Stimulated activated CD4-positive, alpha-beta T cell treated with anti-CD3 and anti-CD28 coated beads, Interleukin-1b, Interleukin-23, amount 100 ng/mL, for 24 hours (primary cell): ENCODE measurements around the gene CCDC86.

Experiments used
- DNase-seq, 4 experiments: peaks; one replicate each; pipeline ENCODE4 v3.0.0-alpha.2; 2020; ENCODE audit warnings: low read depth in 4 of 4, low spot score in 1 of 4

CCDC86 gene

GRCh38 chr11:60867871-60868681 lies 26.2 kb downstream of the CCDC86 start:
- DNase-seq: no peak

DNA sequence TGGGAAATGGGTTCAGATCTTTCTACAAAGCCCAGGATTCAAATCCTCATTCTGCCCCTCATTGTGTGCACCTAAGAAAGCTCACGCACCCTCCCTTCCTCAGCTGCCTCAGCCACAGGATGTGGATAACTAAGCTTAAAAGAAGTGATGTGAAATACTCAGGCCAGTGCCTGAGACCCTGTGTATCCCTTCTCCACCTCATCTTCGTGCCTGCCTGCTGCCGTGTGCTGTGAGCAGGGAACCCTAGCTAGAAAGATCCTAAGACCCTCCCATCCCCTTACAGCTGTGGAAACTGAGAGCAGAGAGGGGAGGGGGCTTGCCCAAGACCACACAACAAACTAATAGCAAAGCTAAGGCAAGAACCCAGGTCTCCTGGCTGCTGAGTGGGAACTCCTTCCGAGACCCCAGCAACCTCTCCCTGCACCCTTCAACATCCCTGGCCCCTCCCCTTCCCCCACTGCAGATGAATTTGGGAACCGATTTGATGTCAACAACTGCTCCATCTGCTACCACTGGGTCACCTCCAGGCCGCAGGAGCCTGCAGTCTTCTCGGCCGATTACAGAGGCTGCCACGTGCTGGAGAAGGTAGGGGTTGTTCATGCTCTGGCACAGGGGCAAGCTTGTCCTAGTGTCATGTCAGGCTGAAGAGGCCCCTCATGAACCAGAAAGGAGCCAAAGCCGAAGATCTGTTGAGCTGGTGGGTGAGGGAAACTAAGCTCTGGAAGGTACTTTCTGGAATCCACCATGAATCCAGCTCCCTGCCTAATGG lies 27.0 kb downstream of the CCDC86 start:
- no peak for DNase-seq

DNA sequence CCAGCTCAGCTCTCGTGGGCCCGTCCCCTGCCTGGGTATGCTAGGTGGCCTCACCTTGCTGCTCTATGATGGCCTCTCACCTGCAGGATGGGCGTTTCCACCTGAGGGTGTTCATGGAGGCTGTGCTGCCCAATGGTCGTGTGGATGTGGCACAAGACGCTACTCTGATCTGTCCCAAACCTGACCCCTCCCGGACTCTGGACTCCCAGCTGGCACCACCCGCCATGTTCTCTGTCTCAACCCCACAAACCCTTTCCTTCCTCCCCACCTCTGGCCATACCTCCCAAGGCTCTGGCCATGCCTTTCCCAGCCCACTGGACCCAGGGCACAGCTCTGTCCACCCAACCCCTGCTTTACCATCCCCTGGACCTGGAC lies 27.5 kb downstream of the CCDC86 start:
- no peak for DNase-seq

GRCh38 chr11:60870276-60870675 lies 28.4 kb downstream of the CCDC86 start:
- no peak for DNase-seq

GRCh38 chr11:60870733-60871377 lies 28.9 kb downstream of the CCDC86 start:
- no peak for DNase-seq

DNA sequence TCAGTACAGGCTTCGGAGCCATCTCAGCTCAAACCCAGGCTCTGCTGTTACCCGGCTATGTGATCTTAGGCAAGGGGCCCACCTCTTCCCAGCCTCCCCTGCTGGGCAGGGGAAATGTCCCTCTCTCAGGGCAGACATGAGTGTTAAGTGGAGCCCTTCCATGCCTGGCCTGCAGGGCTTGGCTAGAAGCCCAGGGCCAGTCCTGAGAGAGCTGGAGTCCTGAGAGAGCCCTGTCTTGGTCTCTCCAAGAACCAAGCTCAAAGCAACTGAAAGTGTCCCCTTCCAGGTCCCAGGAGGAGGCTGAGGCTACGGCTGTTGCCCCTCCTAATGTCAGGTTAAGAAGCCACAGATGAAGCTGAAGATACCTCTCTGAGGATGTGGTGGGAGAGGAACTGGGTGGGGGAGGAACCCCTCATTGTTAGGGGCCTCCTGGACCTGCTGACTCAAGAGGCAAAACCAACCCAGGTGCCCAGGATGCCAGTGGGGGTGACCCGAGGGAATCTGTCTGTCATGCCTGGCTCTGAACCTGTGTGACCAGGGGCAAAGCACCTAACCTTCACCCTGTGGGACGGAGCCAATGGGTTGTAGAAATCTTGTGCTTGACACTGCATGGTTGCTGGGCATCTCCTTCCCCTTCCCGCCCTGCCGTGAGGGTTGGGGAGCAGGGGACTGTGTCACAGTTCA lies 29.6 kb downstream of the CCDC86 start:
- DNase-seq: no peak

DNA sequence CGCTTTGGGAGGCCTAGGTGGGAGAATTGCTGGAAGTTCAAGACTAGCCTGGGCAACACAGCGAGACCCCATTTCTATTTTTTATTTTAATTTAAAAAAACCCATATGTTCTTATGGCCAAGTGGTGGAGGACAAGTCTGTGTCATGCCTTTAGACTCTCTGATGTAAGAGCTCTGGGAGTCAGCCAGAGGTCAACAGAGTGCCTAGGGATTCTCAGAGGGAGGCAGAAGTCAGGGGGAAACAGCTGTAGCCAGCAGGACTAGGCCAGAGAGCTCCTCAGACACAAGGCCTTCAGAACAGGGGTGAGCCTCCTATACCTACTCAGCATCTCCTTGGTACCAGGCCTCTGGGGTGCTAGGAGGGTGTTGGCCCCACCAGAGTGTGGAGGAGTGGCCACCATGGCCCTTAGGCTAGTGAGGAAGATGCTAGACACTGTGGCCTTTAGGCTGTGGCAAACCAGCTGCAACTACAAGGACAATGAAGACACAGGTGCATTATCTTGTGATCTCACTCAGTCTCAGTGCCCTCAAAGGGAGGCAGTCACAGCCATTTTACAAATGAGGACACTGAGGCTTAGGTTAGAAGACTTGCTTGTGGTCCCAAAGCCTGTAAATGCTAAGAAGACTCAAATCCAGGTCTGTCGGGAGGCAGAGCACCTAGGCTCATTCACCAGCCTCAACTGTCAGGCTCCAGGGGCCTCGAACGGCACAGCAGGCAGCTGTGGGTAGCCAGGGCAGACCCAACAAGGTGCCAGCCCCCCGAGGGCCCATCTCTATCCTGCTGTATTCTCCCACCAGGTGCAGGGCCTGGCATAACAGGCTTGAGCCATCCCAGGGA lies 30.4 kb downstream of the CCDC86 start:
- no peak for DNase-seq

- DNase-seq: no peak
These were observed 31.1 kb downstream of the CCDC86 start for GRCh38 chr11:60872961-60873524.

DNA sequence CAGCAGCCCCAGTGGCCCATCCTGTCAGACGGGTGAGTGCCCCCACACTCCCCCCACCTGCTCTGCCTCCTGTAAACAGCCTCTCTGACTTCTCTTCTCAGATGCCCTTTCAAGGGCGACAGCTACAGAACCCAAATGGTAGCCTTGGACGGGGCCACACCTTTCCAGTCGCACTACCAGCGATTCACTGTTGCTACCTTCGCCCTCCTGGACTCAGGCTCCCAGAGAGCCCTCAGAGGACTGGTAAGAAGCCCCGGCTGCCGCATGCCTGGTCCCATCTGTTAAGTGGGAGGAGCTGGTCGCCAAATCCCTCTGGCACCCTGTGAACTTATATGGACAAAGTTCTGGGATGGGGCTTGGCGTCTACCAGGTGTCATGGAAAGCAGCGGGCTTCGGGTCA lies 31.6 kb downstream of the CCDC86 start:
- no peak for DNase-seq

DNA sequence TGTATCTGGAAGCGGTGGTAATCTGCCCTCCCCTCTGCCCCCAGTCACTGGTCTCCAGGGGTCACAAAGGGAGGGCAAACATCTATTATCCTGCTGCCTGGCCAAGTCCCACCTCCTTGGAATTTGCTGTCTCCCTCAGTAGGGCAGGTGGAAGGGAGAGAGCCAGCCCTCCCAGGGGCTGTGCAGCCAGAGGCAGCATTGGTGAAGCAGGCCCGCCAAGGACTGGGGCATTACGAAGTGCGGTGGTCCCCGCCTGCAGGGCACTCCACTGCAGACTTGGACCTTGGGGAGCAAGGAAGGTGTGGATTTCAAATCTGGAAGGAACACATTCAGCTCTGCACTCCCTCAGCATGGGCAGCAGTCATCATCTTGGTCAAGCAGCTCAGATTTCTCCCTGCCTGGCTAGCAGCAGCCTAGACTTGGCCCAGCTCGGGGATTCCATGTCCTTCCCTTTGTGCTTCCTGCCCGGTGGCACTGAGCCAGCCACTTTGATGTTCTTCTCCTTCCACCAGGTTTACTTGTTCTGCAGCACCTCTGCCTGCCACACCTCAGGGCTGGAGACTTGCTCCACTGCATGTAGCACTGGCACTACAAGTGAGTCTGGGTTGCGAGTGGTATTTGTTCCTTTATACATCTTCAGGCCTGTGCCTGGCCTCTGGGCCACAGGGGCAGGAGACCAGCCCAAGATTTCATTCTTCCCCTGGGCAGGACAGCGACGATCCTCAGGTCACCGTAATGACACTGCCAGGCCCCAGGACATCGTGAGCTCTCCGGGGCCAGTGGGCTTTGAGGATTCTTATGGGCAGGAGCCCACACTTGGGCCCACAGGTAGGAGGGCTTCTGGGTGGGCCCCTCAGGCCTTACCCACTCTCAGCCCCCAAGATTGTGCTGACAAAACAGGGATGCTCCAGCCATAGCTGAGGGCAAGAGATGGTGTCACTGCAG lies 32.8 kb downstream of the CCDC86 start:
- no peak for DNase-seq

GRCh38 chr11:60875366-60876167 lies 33.7 kb downstream of the CCDC86 start:
- no peak for DNase-seq

- DNase-seq: no peak
These were observed 34.2 kb downstream of the CCDC86 start for GRCh38 chr11:60876168-60876485.

GRCh38 chr11:60878245-60879101 lies 36.6 kb downstream of the CCDC86 start:
- no peak for DNase-seq

- no peak for DNase-seq
These were observed 37.2 kb downstream of the CCDC86 start for GRCh38 chr11:60879104-60879503.

- DNase-seq: no peak
These were observed 38.2 kb downstream of the CCDC86 start for GRCh38 chr11:60879971-60880588.

- DNase-seq: no peak
These were observed 38.9 kb downstream of the CCDC86 start for GRCh38 chr11:60880643-60881282.

DNA sequence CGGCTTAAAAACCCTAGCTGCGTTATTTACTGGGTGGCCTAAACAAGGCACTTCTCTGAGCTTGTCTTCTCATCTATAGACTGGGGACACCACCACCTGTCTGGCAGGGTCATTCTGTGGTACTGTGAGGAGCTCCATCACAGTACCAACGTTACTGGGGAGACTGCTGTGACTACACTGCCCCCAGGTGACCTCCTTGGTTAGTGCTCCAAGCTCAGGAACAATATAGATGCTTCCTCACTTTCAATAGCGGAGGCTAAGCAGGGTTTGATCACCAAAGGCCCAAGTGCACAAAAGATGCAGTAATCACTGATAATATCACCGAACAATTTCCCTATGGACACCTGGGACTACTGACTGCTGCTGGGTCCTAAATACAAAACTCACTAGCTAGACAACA lies 45.6 kb downstream of the CCDC86 start:
- DNase-seq: no peak
